GM18868 (cell line): ENCODE results near the gene SLC22A2.
A peak's percentile ranks its signal among the peaks of the same experiment; 100 is the strongest.

Experiments used
- ATAC-seq: cut with Tn5 transposase; IDR thresholded peaks from one replicate; pipeline ENCODE4 v1.9.1; 2021; ENCODE audit warnings: mild to moderate bottlenecking, moderate library complexity; ENCODE audit not compliant: unreplicated experiment

SLC22A2 gene

DNA sequence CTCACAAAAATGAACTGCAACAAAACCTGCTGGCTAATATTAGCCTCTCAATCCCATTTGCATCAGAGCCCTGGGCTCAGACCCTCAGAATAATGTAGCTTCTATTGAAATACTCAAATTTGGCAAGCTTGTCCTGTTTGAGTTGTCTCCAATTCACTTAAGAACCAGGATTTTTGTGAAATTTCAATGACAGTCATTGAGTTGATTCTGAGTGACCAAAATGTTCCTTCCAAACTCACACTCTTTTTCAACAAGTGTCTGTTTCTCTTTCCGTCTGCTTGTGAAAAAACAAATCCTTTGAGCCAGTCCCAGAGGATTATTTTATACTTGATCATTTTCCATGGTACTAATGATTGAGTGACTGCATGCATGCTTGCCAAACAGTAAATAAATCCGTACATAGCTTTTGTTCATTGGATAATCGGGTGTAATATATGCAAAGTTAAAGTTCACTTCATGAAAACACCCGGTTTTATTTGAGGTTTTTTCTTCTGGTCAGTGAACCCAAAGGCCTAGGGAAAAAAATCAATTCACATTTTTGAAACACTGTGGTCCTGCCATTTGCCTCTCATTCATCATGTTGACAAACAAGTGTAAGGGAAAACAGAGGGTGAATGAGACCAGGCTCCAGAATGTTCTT lies 16.4 kb upstream of the SLC22A2 start:
- no peak for ATAC-seq

DNA sequence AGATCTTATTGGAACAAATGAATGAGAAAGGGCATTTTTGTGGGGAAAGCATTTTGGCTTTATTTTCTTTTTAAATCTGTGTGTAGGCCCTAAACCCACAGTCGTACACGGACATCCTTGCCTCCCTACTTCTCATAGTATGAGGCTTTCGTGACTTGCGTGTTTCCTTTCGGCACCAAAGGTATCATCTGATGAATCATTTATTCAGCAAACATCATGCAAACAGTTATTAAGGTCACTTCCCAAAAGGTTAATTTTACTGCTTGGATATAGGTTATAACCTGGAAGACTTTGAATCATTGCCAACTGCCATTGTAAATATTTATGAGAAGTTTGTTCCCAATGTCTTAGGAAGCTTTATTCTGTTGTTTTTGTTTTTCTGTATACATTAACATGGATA lies 15.1 kb upstream of the SLC22A2 start:
- no peak for ATAC-seq

DNA sequence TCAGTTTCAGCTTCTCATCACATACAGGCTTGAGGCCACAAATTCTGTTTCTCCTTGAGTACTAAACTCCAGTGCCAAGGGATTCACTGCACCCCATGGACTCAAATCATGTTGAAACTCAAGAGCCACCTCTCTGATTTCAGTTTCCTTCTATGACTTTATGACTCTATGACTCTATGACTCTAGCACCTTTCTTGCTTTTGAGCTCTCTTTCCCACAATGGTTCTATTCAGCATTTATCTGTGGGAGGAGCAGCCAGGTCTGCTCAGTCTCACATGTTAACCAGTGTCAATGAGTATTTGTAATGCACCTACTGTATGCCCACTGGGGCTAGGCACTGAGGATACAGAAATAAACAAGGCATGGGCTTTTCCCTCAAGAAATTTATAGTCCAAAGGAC lies 14.6 kb upstream of the SLC22A2 start:
- ATAC-seq, result no peak

DNA sequence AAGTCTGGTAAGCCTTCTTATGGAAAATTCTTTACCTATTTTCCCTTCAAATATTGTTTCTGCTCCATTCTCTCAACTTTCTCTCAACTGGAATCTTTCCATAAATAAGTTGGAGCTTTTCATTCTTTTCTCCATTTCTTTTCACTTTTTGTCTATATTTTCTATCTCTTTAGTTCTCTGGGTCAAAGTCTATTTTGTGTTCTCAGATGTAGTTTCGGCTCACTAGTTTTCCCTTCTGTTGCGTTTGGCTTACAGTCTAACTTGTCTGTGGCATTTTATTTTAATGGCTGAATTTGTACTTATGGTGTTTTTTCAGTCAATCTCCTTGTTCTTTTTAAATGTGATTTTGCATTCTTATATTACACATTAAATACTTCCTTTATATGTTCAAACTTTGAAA lies 14.1 kb upstream of the SLC22A2 start:
- ATAC-seq, result no peak

DNA sequence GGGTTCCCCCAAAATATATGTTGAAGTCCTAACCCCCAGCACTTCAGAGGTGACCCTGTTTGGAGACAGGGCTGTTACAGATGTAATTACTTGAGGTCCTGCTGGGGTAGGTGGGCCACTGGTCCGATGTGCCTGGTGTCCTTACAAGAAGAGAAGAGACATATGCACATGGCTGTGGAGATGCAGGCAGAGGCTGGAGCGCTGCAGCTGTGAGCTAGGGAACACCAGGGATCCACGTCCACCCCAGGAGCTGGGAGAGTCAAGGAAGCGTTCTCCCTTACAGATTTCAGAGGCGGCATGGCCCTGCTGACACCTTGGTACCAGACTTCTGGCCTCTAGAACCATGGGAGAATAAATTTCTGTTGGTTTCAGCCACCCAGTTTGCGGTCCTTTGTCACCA lies 11.7 kb upstream of the SLC22A2 start:
- ATAC-seq, result no peak

DNA sequence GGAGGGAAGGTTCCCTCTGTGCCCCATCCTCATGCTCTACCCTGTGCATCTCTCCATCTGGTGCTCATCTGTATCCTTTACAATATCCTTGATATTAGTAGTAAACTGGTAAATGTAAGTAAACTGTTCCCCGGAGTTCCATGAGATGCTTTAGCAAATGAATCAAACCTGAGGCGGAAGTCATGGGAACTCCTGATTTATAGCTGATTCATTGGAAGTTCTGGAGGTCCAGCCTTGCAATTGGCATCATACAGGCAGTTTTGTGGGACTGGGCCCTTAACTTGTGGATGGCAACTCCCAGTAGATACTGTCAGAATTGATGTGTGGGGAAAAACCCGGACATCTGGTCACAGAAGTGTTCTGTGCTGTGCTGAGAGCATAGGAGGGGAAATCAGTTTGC lies 11.2 kb upstream of the SLC22A2 start:
- no peak for ATAC-seq

DNA sequence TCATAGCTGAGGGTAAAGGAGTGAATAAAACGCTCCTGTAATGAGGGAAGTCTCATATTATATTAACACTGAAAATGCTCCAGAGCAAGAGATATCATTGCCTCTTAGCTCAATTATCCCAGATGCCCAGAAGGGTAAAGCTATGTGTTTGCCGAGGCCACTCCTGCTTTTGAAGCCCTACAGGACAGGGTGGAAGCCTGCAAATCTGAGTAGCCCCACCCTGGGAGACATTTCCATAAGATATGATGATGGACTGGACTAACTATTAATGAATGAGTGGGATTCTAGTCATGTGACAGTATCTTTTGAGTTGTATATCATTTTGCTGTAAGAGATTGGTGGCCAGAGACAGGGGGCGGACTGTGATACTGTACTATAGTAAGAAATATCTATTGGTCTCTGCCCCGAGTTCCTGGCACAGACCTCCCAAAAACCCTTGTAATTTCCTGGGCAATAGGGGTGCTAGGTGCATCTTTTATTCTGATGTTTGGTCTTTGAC lies 10.5 kb upstream of the SLC22A2 start:
- no peak for ATAC-seq

DNA sequence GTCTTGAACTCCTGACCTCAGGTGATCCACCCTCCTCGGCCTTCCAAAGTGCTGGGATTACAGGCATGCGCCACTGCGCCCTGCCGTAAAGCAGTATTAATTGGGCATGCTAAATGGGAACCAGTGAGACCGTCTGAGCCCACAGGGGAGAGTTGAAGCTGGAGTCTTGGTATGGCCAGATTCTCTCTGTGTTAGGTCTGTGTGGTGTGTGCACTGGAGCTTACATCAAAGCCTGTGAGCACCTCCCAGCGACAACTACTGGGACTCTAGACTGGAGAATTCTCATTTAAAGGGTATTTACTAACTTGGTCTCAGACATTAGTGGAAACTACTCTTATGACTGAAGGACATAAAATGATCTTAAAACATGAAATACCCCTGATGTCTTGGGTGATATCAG lies 8.5 kb upstream of the SLC22A2 start:
- no peak for ATAC-seq

DNA sequence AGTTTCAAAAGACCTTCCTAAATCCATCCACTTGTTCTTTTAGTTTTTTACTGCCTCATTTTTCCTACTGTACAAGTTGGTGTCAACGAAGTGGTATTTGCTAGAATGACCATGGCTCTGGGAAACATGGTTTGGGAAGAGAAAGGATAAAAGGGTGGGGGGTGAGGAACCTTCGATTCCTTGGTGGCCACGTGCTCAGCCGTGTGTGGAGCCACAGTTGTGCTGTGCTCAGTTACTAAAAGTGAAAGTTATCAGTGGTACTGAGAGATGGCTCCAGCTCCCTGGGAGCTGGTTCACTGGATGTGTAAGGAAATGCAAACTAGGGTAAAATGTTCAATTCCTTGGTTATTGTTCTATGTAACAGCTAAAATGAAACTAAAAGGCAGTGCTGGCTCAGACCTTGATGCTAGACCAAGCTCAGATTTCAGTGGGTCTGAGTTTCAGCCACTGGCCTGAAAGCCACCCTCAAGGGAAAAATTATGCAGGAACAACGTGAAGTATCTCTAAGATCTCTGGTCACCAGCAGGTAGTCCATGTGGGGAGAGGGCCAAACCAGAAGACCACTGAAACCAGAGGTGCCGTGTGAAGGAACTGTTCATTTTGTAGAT lies 7.4 kb upstream of the SLC22A2 start:
- peak; percentile 61 for ATAC-seq

DNA sequence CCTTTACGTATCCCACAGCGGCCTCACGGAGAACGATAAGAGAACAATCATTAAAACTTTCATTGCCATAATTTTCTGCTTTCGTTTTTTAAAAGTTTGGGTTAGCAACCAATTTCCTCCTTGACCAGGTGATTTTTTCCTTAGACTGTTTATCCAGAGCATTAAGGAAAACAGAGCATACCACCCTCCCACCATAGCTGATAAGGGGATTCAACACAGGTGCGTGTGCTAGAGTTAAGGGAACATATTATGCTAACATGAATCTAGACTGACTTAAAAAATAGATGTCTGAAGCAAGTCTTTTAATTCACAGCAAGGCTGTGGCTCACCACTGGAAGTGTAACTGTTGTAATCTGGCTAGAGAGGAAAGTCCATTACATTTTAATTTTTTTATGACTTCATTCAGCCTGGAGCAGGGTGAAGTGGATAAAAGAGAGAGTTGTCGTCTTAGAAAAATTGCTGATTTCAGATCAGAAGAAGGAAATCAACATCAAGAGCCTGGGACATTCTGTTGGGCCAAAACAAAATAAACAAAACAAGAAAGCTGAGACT lies 5.5 kb upstream of the SLC22A2 start:
- no peak for ATAC-seq

DNA sequence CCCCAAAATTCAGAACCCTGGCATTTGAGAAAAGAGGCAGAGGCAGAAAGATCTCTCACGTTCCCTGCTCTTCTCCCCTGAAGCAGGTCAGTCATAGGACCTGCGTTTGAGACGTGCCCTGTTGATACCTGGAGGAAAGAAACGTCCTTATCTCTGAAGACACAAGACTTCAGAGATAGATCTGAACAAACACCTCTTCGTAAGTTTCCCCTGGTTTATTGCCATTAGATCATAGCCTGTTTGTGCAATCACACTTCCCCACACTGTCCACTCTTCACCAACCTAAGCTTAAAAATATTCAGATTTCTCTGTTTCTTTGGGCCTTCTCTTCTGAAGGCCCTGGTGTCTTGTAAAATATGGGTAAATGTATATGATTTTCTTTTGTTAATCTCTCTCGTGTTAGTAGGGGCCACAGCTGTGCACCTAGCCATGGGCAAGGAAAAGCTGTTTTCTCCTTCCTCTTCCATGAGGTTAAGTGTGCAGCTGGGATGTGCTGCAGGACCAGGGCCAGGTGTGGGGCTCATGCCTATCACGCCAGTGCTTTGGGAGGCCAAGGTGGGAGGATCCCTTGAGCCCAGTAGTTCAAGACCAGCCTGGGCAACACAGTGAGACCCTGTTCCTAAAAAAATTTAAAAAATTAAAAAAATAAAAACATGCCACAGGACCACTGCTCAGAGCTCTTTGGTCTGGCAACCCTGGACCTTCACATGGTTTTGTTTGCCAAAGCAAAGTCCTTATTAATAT lies 4.7 kb upstream of the SLC22A2 start:
- no peak for ATAC-seq

DNA sequence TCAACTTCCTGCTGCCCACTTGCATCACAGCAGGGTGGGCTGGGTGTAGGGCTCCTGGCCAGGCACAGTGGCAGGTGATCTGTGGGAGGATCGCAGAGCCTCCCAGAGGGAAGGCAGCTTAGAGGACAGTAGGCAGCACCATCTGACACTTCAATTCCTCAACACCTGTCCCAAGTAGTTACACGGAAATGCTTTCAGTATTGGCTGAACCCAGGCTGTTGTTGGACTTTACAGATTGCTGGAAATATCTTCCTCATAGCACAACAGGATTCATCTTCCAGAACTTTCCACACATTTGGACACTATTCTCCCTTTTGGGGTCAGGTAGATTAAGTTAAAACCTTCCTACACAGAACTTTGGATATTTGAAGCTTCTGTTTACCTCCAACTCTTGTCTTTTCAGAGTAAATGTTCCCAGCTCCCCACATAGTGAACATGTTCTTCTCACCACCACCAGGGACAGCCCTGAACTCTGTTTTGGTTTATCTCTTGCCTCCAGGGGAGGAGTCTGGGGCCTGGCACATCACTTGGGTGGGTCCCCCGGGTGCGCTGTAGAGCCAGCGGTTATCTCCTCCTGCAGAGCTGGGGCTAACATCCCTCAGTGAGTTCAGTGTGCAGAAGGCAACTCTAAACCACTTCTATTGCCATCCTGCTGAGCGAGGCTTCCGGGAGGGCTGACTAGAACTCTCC lies 3.5 kb upstream of the SLC22A2 start:
- no peak for ATAC-seq

DNA sequence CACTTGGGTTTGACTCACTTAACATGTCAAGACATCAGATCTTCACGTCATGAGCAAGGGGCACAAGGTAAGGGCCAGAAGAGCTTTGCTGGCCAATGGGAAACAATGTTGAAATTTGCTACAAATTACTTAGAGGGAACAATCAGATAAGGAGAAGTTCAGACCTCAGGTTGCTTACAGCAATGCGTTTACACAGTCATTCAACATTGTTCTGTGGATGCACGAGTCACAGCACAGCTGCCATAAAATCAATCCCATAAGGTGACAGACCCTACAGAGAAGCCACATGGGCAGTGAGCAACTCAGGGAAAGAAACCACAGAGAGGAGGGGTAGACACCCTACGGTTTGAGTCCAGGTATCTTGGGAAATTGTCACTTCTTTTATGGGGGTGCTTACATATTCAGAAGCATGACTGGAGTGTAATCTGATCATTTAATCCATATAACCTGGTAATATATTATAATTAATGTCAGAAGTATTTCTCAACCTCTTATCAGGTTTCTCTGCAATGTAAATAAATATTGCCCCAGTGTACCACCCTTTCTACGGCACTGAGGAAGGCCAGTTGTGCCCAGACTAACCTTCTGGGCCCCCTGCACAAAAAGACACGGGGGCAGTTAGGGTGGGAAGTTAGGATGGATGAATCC lies 2.3 kb upstream of the SLC22A2 start:
- no peak for ATAC-seq

DNA sequence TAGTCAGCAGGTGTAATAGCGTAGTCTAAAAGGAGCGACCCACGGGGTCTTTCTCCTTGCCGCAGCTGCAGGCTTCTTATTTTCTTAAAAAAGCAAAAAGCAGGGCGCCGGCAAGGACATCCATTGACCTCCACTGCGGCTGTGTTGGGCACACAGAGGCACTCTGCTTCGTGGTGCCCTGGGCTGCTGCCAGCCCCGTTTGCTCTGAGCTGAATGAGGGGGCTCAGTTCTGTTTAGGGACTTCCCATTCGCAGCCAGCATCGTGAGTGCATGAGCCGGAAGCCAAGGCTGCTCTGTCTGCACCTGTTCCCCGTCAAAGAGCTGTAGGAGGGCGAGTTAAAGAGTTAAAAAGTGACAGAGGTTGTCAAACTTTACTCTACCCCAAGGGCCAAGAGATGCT lies 1.7 kb upstream of the SLC22A2 start:
- no peak for ATAC-seq

DNA sequence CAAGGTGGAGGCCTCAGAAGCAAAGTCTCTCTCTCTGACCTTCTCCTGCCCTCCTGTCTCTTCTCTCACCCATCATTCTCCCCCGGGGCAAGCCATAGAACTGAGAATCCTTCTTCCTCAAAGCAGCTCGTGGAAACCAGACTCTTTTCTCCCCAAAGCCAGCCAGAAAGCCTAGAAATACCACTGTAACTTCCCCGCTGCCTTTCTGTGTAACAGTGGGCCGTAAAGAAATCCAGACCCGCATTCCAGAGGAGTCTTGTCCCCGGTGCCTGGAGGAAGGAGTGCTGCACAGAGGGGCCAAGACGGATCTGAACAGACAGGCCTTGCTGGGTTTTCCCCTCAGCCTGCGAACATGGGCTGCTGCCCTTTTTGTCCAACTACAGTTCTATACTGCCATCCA lies 977 bp upstream of the SLC22A2 start:
- ATAC-seq, result no peak

DNA sequence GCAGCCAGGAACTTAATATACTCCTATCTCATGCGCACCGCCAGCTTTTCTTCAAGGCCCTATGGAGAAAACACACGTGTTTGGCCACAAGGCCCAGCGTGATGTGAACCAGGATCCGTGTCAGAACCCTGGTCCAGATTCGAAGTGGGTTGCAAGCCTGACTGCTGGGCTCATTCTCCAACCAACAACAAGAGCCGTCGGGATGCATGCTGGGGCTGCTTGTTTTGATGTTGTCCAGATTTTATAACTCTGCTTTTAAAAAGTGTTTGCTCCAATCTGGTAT lies 463 bp upstream of the SLC22A2 start:
- ATAC-seq, result no peak

DNA sequence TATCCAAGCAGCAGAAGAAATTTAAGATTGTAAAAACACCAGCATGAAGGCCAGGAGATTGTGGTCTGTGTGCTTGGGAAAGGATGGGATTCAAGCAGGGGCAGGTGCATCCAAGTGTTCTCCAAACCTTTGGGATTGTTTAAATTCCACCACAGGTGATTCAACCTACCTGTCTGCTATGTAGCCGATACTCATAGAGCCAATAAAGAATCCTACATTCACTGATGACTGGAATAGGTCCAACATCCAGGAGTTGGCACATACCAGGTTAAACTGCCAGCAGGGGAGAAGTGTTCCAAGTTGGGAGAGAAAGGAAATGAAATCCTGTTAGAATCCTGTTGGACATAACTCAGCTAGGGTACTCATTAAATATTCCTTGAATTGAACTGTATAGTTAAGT lies 2.2 kb downstream of the SLC22A2 start:
- no peak for ATAC-seq

DNA sequence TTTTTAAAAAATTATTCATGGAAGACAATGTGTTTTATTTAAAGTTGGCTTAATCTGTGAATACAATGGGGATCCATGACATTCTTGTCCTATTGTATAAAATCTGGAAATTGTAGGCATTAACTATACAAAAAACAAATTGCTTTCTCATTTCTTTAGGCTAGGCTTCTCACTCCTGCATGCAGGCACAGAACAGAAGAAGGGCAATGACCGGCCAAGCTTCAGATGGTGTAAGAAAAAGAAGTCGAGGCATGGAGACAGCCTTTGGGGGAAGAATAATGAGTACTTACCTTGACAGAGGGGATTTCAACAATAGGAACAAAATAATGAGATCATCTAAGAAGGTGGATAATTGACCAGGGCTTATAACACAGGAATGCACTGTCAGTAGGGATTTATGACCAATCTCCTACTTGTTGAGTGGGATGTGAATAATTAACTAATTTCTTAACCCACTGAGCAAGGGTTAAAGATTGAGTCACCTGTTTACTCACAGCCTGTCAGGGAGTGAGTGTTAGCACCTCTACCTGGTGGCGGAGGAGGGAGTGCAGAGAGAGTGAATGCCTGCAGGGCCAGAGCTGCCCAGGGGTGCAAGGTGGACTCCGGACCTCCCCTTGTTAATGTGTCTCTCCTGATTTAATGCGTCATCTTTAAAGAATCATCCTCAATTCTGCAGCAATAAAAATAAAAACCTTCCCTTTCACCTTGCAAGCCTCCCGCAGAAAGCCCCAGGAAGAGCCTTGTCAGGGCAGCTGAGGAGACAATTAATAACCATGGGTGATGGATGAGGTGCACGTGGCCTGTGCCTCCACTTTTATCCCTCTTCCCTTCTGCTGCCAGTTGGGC lies 3.9 kb downstream of the SLC22A2 start:
- no peak for ATAC-seq

DNA sequence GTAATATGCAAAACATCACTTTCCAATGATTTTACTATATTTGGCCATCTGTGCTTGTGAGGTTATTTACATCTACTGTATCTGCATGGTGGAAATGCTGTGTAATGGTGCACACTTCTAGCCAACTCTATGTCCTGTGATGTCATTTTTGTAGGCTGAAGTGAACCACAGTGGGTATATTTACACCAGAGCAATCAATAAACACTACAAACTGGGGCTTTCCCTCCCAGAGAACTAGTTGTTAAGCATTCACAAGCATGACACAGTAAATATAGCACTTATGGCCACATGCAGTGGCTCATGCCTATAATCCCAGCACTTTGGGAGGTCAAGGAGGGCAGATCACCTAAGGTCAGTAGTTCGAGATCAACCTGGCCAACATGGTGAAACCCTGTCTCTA lies 4.9 kb downstream of the SLC22A2 start:
- ATAC-seq, result no peak

DNA sequence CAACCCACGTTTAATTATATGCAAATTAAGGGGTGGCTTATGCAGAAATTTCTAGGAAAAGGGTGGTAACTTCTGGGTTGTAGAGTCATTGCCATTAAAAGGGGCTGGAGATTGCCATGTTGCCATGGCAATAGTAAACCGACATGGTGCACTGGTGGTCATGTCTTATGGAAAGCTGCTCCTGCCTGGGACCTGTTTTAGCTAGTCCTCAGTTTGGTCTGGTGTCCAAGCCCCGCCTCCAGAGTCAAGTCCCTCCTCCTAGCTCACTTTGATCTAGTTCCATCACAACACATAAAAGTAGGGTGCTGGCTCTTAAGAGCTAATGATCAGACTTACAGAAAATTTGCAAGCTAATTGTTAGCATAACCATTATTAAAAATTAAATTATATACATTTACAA lies 5.3 kb downstream of the SLC22A2 start:
- no peak for ATAC-seq
